Activated gamma-delta T cell treated with anti-CD3 and anti-CD28 coated beads, Interleukin-2, amount 50 U/mL, for 16 hours (primary cell): ENCODE measurements around the gene NOVA2.
"Not testable (repeated sequence)": the region's sequence is repeated elsewhere in the genome, so short reads cannot be mapped to it uniquely, and the experiment has no call there.

Experiments used
- DNase-seq: peaks from one replicate; pipeline ENCODE4 v3.0.0-alpha.2; 2020; ENCODE audit warnings: low read depth

Gene NOVA2

DNA sequence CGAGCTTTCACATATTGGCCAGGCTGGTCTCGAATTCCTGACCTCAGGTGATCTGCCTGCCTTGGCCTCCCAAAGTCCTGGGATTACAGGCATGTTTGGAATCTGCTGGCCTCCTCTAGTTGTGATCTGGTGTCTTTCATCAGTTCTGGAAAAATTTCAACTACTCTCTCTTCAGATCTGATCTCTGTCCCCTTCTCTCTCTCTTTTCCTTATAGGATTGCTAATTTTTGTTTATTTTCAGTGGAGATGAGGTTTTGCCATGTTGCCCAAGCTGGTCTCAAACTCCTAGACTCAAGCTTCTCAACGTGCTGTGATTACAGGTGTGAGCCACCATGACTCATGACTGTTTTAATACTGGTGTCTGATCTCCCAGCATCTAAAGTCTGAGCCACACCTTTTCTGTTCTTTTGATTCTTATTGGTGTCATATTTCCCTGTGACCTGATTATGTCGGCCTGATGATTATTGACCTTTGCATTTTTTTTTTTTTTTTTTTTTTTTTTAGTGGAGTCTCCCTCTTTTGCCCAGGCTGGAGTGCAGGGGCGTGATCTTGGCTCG, 48.7 kb downstream of the NOVA2 start:
- no peak for DNase-seq

DNA sequence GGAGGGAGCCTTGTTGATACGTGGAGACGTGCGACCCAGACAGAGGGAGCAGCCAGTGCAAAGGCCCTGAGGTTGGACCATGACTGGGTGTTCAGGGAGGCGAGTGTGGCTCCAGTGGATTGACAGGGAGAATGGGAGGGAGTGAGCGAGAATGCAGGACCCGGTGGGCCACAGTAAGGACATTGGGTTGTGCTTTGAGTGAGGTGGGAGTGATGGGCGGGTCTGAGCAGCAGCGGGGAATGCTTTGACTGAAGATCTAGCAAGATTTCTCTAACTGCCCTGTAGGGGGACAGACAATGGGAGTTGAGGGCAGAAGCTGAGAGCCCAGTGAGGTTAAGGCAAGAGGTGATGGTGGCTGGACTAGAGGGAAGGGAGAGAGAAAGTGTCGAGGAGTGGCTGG, 51.4 kb downstream of the NOVA2 start:
- DNase-seq: no peak

DNA sequence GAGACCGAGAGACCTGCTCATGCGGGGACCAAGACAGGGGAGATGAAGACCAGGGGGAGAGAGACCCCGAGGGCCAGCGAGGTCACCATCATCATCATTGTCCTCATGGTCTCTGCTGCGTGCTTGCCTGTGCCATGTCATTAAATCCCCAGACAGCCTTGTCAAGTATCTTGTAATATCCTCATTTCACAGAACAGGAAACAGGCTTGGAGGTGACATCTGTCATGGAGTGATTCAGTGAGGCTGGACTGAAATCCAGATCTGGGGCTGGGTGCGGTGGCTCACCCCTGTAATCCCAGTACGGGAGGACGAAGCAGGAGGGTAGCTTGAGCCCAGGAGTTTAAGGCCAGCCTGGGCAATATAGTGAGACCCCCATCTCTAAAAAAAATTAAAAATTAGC, 53.2 kb downstream of the NOVA2 start:
- DNase-seq: no peak

DNA sequence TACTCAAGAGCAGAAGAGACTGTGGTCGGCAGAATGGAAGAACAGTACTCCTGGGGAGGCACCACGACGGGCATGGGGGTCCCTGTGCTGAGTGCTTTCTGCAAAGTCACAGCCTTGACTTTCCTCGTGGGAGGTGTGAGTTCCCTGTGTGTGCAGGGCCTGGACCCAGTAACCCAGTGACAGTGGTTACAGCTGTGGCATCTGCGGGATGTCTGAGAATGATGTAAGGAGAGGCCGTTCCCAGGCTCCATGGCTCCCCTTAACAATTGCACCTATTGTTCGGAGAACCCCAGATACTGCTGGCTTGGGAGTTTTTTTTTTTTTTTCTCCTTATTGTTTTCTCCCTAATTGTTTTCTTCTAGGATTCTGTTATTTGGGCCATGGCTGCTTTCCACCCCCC, 54.0 kb downstream of the NOVA2 start:
- no peak for DNase-seq

DNA sequence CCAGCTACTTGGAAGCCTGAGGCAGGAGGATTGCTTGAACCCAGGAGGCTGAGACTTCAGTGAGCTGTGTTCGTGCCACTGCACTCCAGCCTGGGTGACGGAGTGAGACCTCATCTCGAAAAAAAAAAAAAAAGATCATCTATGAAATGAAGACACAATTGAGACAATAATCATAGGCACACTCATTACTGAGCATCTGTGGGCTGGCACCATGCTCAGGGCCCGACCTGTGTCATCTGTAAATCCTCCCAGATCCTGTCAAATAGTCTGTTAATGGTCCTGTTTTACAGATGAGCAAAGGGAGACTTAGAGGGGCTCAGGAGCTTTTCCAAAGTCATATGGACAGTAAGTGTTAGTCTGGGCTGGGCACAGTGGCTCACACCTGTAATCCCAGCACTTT, 54.9 kb downstream of the NOVA2 start:
- DNase-seq: no peak

DNA sequence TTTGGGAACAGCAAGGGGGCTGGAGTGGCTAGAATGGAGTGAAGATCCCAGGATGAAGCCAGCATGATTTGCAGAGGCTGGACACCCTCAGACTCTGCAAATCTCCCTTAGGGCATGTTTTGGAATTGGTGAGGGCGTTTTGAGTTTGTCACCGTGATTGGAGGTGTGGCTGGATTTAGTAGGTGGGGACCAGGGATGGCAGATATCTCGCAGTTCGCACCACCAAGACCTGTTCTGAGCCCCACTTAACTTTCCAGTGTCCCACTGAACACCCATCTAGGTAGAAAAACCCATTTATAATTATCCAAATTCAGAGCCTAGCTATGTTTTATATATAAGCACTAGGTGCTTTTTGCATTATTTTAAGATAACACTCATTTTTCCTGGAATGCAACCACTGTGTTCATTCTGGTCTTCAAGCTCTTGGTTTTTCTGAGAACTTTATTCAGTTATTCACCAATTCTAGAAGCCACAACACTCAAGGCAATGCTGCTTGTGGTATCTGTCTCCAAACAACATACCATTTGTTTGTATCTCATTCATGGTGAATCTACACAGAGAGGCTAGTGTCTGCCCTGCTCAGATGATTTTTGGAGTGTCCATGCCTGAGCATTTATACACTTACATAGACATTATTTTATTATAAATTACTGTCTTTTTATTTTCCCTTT, 56.1 kb downstream of the NOVA2 start:
- DNase-seq: no peak

DNA sequence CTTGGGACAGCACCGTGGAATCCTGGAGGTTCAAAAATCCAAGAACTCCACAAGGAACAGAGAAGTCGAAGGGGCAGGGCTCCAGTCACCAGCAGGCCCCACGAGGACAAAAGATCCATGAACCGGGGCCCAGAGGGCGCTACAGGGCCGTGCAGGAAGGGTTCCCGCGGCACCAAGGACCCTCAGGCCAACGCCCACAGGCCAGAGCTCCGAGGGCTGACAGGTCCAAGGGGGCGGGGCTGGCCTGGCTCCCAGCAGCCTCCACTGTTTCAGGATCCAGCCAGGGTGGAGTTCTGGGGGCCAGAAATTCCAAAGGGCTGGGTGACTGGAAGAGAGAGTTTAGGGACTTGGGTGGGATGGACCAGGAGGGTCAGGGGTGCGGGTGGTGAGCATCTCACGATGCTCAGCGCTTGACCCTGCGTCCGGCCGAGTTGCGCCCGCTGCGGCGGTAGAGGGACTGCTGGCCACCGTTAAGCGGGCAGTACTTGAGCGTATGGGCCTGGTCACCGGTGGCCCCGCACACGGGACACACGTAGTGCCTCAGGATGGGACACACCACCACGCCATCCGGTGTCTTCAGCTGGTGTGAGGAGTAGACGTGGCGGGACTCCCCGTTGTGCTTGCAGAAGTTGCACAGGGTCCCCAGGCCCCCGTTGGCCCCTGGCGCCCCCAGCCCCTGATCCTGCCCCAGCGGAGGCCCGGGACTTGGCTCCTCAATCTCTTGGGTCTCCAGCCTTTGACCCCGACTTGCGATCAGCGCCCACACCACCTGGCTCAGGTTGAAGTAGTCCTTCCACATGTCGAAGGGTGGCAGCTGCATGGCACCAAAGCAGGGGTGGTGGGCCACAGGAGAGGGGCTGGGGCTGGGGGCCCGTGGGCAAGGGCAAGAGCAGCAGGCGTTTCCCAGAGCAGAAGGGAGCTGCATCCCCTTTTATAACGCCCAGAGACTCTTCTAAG, 59.5 kb downstream of the NOVA2 start, which contains the start of gene NANOS2:
TSS of gene NANOS2 (minus strand) at position 905 of the 957 bp plus-strand sequence. CDS start at position 820, 85 bp downstream.
- no peak for DNase-seq

DNA sequence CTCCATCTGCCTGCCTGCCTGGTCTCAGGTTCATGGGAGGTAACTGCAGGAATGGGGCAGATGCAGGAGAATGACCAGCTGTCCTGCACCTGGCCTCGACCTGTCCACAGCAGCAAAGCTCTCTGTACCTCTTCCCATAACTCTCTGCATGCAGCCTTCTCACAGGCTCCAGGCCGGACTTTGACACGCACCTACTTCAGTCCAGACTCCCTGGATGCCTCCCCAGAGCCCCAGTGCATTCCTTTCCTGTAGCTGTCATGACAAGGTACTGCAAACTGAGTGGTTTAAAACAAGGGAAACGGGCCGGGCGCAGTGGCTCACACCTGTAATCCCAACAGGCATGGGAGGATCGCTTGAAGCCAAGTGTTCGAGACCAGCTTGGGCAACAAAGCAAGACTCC, 62.4 kb downstream of the NOVA2 start:
- DNase-seq: no peak

DNA sequence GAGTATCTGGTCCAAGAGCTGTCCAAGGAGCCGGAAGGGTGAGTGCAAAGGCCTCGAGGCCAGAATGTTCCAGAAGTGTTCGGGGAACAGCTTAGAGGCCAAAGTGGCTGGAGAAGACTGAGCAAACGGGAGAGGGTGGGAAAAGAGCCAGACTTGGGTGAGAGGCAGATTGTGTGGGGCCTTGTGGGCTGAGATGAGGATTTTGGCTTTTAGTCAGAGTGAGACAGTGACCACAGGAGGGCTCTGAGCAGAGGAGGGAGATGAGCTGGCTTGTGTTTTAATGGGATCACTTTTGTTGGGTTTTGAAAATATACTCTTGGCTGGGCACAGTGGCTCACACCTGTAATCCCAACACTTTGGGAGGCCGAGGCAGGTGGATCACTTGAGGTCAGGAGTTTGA, 64.7 kb downstream of the NOVA2 start:
- no peak for DNase-seq

DNA sequence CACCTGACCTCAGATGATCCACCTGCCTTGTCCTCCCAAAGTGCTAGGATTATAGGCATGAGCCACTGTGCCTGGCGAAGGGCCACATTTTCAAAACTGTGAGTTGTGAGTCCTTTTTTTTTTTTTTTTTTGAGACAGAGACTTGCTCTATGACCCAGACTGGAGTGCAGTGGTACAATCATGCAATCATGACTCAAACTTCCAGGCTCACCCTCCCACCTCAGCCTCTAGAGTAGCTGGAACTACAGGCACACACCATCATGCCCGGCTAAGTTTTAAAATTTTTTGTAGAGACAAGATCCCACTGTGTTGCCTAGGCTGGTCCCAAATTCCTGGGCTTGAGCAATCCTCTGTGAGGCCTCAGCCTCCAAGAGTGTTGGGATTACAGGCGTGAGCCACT, 67.4 kb downstream of the NOVA2 start:
- DNase-seq: no peak

DNA sequence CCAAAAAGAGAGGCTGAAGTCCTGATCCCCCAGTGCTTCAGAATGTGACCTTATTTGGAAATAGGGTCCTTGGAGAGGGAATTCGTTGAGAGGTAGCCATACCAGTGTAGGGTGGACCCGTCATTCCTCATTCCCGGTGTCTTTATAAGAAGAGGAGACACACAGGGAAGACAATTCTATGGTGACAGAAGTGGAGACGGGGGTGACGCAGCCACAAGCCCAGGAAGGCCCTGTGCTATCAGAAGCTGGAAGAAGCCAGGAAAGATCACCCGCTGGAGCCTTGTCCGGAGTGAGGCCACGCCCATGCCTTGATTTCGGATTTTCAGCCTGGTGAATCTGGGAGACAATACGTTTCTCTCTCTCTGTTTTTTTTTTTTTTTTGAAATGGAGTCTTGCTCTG, 68.7 kb downstream of the NOVA2 start:
- no peak for DNase-seq

DNA sequence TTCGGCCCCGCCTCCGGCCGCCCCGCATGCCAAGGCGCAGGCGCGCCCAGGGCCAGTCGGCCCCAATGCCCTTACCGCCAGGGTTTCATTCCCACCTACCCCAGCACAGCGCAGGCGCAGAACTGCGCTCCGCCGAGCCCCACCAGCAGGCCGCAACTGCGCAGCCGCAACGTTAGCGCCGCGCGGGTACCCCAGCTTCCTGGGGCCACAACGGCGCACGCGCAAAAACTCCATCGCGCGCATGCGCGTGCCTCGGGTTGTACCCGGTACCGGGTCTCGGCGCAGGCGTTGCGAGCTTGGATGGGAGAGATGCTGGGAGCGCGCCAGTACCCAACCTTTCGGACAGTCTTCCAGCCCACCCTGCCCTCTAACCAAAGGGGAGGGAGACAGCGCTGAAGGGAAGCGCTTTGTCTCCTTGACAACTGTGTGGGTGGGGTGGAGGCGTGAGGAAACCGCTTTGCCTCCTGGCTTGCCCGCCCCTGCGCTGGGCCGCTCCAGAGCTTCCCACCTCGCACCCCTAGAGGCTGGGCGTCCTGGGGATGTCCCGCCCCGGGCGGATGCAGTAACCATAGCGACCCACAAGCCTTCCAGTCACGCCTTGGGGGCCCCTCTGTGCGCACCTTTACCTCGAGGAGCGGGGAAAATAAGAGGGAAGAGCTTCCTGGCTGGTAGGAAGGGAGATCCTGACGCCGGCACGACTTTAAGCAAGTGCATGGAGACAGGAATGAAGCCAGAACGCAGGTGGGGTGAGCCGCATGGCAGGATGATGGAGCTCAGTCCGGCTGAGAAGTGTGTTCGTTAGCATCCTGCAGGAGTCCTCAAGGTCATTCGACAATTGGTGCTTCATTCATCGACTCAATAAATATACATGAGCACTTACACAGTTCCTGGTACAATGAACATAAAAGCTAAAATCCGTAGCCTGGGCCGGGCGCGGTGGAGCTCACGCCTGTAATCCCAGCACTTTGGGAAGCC, 70.7 kb downstream of the NOVA2 start:
- DNase-seq: peak; percentile 99

DNA sequence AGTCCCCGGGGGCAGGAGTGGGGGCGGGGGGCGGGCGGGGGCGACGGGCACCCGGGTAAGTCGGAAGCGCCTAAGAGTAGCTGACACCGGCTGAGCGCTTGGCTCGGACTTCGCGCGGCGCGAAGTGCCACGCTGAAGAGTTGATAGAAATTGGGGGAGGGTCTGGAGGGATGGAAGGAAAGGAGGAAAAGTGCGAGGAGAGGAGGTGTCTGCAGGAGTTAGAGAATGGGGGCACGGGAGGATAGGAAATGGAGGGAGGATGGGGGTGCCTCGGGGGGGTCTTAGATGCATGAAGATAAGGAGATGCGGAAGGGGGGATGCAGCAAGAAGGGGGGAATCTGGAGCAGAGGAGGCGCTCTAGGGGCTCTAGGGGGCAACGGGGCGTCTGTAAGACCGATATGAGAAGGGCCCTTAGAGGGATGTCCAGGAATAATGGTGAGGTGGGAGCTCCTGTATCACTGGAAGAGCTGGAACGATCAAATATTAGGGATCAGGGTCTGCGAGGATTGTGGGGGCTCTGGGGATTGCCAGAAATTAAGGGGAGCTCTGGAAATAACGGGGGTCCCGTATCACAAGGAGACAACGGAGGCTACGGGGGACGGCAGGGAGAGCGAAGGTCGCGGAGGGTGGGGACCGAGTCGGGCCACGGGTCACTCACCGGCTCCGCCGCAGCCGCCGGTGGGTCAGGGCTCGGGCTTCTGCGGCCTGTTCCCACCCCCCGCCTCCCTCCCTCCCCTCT, 71.6 kb downstream of the NOVA2 start, which contains the start of gene MYPOP:
TSS of gene MYPOP (minus strand) at position 702 of the 739 bp plus-strand sequence. CDS start 840 bp downstream, outside the sequence.
- no peak for DNase-seq

DNA sequence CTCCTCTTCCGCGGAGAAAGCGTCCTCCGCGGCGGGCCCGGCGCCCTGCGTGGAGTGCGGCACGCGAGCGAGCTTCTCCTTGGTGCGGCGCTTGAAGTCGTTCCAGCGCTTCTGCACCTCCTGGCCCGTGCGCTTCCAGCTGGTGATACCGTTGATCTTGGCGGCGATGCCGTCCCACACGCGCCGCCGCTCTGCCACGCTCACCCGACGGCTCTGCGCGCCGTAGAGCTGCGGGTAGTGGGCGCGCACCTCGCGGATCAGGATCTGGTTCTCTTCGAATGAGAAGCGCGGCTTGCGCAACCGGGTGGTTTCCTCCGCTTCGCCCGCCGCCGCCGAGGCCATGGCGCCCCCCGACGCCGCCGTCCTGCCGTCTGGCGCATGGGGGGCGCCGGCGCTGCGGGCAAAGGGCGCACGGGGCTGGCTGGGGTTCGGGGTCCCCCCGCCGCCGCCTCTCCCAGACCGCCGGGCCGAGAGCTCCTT, 72.2 kb downstream of the NOVA2 start:
- no peak for DNase-seq

DNA sequence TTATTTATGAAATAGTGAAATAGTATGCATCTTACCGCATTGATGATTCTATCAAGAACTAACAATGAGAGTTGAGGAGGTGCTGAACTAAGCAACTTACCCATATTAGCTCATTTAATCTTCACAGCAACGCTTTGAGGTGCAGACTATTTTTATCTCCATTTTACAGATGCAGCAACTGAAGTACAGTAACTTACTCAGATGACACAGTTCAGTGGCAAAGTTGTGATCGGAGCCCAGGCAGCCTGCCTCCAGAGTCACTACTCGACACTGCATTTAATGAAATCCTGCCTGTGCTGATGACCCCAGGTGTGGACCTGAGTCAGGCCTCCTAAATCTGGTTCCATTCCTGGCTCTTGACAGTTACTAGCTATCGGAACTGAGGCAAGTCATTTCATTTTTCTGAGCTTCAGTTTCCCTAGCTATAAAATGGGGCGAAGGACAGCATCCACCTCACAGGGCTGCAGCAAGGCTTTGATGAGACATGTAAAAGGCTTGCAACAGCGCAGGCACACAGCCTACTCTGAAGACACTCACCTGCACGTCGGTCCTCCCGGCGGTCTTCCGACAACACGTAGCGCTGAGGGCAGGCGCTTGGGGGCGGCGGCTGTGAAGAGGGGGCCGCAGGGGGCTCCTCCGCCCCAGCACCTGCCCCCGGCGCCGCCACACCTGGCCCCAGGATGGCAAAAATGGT, 72.8 kb downstream of the NOVA2 start:
- no peak for DNase-seq

DNA sequence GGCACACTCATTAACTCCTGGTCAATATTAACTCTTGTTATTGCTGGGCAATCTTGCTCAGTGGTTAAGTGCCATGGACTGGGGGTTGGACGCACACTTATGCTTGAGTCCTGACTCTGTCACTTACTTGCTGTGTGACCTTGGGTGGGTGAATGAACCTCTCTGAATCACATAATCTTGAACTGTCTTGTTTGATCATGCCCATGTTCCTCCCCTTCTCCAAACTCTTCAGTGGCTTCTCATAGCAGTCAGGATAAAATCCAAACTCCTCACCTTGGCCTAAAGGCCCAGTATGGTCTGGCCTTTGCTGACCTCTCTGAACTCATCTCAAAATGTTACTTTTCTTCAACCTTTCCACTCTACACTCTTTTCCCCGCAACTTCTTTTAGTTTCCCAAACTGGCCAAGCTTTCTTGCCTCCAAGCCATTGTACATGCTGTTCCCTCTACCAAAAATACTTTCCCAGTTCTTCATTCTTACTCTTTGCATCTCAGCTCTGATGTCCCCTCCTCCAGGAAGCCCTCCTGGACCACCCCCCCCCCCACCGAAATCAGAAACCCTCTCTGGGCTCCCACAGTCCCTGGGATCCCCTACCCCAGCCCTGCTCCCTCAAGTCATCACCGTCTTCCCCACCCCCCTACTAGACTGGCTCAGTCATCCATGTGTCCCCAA, 73.6 kb downstream of the NOVA2 start:
- DNase-seq: no peak

DNA sequence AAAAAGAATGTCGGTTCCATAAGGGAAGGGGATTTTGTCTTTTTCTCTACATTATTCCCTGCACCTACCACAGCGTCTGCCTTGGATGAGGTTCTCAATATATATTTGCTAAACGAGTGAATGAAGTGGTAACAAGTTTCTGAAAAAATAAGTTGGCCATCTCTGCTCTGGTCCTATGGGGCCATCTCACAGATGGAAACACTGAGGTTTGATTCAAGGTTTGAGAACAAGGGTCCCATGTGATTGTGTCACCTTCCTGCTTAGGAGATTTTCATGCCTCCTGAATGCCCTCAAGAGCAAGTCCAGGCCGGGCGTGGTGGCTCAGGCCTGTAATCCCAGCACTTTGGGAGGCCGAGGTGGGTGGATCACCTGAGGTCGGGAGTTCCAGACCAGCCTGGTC, 74.4 kb downstream of the NOVA2 start:
- DNase-seq: no peak

DNA sequence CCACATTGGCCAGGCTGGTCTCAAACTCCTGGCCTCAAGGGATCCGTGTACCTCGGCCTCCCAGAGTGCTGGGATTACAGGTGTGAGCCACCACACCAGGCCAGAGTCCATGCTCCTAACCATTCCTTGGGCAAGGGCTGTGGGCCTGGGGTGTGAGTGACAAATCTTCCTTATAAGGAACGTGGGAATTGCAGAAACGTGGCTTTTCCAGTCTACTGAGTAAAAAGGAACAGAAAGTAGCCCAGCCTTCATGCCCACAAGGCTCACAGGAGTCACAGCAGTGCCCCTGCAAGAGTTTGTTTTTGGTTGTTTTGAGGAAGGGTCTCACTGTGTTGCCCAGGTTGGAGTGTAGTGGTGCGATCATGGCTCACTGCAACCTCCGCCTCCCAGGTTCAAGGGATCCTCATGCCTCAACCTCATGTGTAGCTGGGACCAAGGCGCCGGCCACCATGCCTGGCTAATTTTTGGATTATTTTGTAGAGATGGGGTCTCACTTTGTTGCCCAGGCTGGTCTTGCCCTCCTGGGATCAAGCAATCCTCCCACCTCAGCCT, 76.3 kb downstream of the NOVA2 start:
- no peak for DNase-seq

DNA sequence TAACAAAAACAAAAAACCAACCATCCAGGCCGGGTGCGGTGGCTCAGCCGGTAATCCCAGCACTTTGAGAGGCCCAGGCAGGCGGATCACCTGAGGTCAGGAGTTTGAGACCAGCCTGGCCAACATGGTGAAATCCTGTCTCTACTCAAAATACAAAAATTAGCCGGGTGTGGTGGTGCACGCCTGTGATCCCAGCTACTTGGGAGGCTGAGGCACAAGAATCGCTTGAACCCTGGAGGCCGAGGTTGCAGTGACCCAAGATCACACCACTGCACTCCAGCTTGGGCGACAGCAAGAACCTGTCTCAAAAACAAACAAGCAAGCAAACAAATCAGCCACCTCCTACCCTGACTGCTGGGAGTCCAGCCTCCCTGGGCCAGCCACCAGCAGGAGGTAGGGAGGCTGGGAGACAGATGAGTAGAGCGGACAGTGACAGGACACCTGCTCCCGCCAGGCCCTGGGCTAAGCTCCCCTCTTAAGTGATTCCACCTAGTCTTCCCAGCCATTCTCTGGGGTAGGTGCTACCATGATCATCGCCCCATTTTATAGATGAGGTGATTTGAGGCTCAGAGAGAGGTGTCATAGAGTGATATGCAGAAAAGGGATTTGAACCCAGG, 77.6 kb downstream of the NOVA2 start:
- DNase-seq: not testable (repeated sequence)
